GM21825 (cell line): ENCODE data around the gene CYB561.

Experiments used
- ATAC-seq: cut with Tn5 transposase; IDR thresholded peaks from one replicate; pipeline ENCODE4 v1.9.1; 2021; ENCODE audit warnings: mild to moderate bottlenecking, moderate library complexity; ENCODE audit not compliant: unreplicated experiment

The CYB561 gene

DNA sequence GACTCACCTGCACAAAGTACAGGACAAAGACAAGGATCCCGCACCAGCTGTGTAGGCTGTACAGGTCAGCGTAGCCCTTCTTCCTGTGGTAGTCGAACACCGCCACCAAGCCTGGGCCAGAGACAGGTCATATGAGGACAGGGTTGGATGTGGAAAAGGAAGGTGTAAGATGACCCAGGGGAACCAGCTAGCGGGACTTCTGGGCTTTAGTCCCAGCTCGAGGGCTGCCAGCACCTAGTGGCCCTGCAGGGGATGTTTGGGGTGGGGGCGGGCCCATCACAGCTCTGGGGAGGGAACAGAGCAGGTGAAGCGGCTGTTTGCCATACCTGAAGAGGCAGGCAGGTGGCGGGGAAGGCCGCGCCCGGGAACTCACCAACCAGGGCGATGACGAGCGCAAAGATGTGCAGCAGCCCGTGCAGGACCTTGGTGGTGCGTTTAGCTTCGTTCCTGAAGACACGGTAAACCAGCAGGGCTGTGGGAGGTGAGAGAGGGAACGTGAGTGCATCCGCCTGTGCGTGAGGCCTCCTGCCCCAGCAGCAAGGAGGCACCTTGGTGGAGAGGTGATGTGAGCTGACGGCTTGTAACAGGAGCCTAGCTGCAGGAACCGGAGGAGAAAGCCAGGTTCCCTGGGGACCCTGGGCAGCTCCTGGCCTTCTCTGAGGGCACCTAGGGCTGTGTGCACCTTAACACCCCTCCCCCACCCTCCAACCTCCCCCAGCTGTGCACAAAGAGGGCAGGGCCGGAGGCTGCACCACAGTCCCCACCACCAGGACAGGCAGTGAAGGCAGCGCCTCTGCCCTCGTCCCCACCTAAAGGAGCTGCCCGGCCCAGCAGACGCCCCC, 10.2 kb downstream of the CYB561 start:
- no peak for ATAC-seq

DNA sequence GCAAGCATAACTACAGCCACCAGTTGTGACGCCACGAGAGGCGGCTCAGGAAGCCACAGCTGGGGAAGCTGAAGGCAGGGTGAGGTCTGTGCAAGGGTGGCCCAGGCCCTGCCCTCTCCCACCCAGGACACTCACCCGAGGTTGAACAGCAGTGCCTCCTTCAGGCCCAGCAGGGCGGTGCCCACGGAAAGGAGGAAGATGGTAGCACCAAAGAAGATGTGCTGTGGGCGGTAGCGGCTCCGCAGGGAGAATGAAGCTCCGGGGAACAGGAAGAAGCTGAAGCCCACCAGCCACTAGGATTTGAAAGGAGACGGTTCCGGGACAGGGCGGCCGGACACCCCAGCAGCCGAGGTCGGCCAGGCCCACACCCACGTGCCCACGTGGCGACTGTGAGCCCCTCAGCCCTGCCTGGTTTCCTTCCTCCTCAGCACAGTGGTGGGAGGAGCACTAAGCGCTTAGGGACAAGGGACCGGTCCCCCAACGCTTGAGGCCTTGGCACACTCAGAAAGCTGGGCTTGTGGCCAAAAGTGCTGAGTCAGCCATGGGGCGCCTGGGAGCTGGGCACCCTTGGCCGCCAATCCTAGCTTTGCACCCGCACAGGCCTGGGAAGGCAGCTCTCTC, 11.0 kb downstream of the CYB561 start:
- no peak for ATAC-seq

DNA sequence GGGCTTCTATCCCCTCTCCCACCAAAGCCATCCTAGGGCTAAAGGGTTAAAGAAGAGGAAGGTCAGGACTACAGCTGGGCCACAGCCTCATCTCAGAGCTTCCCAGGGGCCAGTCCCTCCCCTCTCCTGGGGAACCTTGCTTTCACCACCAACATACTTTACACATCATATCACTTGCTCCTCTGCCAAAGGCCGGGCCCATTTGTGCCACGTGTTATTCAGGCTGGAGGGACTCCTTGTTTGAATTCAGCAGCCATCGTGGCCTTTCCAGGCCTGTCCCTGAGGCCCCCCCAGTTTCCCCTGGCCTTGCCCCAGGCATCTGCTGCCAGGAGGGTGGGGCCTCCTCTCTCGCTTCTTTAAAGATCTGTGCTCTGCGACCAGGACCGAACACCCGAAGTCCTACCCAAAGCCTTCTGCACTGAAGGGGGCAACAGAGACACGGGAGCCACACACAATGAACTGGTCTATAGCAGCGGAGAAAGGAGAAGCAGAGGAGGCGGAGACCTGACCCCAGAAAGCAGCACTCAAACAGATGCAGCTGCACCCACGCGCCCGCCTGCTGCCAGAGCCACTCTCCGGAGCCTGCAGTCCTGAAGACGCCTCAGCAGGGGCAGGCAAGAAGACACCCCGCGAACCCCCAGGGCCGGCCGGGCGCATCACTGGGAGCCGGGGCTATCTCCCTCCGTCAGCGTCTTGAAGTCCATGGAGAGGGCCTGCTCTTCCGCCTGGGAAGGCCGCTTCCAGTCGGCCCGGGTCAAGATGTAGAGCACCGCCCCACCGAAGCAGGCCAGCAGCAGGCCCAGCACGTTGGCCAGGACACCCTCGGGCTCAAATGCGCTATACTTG, 12.1 kb downstream of the CYB561 start:
- ATAC-seq = no peak

GRCh38 chr17:63431939-63432804, 13.9 kb downstream of the CYB561 start:
- no peak for ATAC-seq

GRCh38 chr17:63431618-63431938, 14.5 kb downstream of the CYB561 start:
- ATAC-seq = no peak

DNA sequence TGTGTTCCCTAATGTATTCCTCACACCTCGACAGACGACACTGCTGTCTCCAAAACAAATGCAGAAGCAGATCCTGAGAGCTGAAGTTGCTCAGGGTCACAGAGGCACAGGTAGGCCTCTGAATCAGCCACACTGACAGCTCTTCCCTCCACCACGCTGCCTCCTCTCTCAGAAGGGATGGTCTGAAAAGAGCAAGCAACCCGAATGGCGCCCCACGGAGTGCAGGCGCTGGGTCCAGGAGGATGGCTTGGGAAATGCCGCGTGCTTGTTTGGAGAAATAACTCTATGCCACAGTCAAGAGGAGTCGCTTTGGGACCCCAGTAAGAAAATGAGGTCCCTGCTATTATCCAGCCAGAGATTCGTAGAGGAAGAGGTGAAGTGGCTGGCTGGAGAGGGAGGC, 15.9 kb downstream of the CYB561 start:
- ATAC-seq = no peak

DNA sequence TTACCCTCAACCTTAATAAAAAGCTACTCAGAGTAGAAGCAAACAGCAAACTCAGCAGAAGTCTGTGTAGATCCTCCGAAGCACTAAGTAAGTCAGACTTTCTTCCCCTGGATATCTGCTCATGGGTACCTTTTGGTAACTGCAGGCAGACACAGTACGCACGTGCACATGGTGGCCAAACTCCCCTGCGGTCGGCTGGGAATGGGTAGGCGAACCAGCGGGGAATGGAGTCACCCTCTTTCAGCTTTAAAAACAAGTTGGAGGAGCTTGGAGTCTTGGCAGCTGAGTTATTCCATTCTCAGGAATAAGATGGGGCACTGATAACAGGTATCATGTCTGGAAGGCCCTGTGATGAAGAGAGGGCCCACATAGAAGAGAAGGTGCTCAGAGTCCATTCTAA, 16.3 kb downstream of the CYB561 start:
- ATAC-seq = no peak

DNA sequence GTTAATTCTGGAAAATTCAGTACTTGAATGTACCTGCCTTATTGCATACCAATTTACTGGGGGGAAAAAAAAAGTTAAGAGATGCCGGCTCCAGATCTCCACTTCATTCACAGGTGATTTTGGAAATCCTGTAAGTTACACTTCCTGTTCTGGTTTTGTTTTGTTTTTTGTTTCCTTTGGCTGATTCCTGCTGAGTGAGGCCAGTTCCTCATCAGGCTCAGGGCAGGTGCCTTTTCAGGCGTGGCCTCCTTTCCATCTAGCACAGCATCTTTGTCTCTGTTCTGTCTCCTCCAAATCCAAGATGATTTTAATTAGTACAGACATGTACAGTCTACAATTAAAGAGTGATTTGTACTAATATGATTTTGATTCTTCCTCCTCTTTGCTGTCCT, 19.2 kb downstream of the CYB561 start:
- ATAC-seq = no peak

GRCh38 chr17:63426041-63426916, 19.8 kb downstream of the CYB561 start:
- no peak for ATAC-seq

GRCh38 chr17:63425483-63425882, 20.6 kb downstream of the CYB561 start:
- ATAC-seq = no peak

- ATAC-seq = no peak
These were observed 22.1 kb downstream of the CYB561 start for GRCh38 chr17:63423963-63424362.

DNA sequence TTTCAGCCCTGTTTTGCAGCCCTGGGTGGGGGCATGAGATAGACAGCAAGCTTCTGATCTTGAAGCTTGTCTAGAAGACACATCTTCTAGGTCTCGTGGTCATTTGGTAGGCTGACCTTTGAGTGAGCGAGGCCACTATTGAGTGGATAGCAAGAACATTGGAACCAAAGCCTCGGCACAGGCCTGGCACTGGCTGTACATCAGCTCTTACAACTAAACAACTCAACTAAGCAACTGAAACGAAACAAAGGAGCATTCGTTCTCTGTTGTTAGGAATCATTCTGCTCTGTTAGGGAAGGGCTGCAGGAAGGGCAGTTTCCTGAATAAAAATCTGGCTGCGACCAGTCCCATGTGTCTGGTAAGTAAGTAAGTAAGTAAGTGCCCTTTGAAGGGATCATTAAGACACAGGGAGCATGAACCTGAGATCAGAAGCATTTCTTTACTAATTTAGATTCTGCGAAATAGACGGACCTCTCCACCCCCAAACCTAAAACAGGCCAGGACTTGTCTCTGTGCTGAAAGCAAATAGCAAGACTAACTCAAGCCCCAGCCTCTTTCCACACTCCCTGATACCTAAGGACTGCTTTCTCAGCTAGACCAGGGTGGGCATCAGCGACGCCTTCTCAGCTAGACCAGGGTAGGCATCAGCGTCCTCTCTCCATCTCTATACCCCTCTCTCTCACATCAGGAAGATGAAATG, 22.7 kb downstream of the CYB561 start:
- ATAC-seq = no peak

DNA sequence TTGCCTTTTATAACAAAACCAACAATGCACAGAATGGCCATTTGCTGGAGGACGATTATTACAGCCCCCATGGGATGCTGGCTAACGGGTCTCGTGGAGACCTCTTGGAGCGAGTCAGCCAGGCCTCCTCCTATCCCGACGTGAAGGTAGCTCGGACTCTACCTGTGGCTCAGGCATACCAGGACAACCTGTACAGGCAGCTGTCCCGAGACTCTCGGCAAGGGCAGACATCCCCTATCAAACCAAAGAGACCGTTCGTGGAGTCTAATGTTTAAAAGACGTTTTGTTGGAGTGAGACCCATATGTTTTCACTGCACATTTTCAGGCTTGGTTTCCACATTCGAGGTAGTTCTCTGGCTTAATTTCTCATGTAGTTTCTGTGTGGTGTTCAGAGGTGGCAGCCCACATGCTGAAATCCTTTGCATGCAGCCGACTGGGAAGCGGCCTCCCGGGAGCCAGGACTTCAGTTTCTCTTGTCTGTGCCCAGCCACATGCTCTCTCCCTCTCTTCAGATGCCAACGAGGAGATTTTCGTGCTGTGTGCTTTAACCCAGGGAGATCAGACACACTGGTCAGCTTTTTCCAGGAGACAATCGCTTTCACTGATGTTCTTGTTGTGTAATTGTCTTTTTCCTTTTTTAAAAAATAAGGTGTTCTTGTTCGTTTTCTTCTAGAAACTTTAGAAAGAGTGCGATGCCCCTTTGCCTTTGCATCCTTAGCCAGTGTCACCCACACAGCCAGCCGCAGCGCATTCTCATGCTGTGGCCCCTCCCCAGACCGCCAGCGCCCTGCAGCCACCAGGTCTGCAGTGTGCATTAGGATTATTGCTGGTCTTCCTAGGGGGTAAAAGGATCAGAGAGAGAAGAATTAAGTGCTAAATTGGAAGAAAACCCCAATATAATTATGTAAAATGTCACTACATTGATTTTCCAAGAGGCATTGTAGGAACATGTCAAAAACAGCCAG, 24.1 kb downstream of the CYB561 start:
- ATAC-seq = no peak

DNA sequence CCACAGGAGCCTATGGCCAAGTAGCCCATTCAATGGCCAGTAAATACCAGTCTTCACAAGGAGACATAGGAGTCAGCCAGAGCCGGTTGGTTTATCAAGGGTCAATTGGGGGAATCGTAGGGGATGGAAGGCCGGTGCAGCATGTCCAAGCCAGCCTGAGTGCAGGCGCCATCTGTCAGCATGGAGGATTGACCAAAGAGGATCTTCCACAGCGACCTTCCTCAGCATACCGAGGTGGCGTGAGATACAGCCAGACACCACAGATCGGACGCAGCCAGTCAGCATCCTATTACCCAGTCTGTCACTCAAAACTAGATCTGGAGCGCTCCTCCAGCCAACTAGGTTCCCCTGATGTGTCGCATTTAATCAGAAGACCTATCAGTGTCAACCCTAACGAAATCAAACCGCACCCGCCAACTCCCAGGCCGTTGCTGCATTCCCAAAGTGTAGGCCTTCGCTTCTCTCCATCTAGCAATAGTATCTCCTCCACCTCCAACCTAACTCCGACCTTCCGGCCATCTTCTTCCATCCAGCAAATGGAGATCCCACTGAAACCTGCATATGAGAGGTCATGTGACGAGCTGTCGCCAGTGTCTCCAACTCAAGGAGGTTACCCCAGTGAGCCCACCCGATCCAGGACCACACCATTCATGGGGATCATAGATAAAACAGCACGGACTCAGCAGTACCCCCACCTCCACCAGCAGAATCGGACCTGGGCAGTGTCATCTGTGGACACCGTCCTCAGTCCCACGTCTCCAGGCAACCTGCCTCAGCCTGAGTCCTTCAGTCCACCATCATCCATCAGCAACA, 25.0 kb downstream of the CYB561 start:
- no peak for ATAC-seq

DNA sequence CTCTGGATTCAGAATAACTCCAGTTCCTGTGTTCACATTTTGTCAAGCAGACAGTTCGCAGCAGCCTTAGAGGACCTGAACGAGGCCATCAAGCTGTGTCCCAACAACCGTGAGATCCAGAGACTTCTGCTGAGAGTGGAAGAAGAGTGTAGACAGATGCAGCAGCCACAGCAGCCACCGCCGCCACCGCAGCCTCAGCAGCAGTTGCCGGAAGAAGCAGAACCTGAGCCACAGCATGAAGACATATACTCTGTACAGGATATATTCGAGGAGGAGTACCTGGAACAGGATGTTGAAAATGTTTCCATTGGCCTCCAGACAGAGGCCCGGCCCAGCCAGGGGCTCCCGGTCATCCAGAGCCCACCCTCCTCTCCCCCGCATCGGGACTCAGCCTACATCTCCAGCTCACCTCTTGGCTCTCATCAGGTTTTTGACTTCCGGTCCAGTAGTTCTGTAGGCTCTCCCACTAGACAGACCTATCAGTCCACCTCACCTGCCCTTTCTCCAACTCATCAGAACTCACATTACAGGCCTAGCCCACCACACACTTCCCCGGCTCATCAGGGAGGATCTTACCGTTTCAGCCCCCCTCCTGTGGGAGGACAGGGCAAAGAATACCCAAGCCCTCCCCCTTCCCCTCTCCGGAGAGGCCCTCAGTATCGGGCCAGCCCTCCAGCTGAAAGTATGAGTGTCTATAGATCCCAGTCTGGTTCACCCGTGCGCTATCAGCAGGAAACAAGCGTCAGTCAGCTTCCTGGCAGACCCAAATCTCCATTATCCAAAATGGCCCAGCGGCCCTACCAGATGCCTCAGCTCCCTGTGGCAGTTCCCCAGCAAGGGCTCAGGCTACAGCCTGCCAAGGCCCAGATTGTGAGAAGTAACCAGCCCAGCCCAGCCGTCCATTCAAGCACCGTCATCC, 25.9 kb downstream of the CYB561 start:
- no peak for ATAC-seq

DNA sequence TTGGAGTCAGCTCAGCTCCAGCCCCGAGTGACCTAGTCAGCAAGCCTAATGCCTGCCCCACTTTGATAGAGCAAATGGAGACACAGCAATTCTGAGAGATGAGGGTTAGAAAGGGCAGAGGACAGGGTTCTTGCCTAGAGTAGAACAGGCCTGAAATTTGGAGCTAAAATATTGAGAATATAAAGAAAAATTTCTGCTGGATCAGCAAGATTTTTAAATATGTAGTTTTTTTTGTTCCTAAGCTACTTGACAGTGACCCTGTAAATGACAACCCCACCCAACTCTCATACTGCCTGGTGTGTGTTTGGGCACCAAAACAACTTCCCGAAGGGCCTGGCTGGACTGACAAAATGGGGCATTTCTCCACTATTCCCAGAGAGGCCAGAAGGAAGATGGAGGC, 26.7 kb downstream of the CYB561 start:
- no peak for ATAC-seq
